ENCODE results near the gene CFAP77. TPM values are rescaled to one million over a fixed set of nuclear protein-coding genes. Genes with fewer than 3 reads are reported as not detected.

The CFAP77 gene
- total and polyA plus RNA-seq, 9 donors, result 0.11 to 13.8 (median 0.47) TPM; not detected in 4

DNA sequence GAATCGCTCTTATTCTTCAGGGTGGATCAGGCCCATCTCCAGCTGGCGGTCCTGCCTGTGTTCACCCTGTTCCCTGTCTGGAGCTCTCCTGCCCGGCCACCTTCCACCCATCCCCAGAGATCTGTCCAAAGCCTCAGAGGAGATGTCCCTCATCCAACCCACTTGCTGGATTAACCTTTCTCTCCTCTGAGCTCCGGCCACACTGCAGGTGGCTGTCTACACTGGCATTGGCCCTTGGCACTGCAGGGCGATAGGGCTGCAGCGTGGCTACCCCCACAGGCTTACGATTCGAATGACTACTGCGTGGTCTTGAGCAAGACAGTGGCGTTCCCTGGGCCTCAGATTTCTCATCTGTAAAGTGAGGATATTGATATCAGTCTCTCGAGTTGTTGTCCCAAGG, 108.6 kb downstream of the CFAP77 start:
- Histone ChIP-seq H3K27ac (no peak overlapping the region), H3K4me3 (no peak overlapping the region), H3K4me1 (ENCODE audit: insufficient read depth) (no peaks in the 10 kb centered on the region), H3K27me3 (no peaks in the 10 kb centered on the region), H3K36me3 (no peaks in the 10 kb centered on the region), H3K9me3 (no peaks in the 10 kb centered on the region)
- no peak for DNase-seq
- intact Hi-C loops (cut with DNase I), result no loop called here
- no peak for TF ChIP-seq POLR2A (IDR thresholded peaks at IDR 0.05)
- TF ChIP-seq EP300 (IDR thresholded peaks at IDR 0.05), result no peak
- TF ChIP-seq, protein P1, sequence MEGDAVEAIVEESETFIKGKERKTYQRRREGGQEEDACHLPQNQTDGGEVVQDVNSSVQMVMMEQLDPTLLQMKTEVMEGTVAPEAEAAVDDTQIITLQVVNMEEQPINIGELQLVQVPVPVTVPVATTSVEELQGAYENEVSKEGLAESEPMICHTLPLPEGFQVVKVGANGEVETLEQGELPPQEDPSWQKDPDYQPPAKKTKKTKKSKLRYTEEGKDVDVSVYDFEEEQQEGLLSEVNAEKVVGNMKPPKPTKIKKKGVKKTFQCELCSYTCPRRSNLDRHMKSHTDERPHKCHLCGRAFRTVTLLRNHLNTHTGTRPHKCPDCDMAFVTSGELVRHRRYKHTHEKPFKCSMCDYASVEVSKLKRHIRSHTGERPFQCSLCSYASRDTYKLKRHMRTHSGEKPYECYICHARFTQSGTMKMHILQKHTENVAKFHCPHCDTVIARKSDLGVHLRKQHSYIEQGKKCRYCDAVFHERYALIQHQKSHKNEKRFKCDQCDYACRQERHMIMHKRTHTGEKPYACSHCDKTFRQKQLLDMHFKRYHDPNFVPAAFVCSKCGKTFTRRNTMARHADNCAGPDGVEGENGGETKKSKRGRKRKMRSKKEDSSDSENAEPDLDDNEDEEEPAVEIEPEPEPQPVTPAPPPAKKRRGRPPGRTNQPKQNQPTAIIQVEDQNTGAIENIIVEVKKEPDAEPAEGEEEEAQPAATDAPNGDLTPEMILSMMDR (IDR thresholded peaks at IDR 0.05), result no peak
- 75 to 89% (median 79%) methylated on average over 11 of the region's 11 CpGs for WGBS, 3 donors

DNA sequence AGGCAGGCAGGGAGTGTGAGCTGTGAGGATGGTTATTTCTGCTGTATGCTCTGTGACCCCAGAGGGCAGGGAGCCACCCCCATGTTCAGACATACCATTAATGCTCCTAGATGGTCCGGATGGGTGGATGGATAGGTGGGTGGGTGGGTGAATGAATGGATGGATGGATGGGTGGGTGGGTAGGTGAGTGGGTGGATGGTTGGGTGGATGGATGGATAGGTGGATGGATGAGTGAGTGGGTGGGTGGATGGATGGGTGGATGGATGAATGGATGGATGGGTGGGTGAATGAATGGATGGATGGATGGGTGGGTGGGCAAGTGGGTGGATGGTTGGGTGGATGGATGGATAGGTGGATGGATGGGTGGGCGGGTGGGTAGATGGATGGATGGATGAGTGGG, 109.0 kb downstream of the CFAP77 start:
- 61 to 73% (median 67%) methylated on average over 2 of the region's 2 CpGs for whole genome bisulfite sequencing, 3 donors
- TF ChIP-seq POLR2A (IDR thresholded peaks at IDR 0.05) (no peak), EP300 (IDR thresholded peaks at IDR 0.05) (no peak)
- TF ChIP-seq, protein P1 (IDR thresholded peaks at IDR 0.05), result no peak
- Histone ChIP-seq H3K9me3 (no peaks in the 10 kb centered on the region), H3K4me1 (ENCODE audit: insufficient read depth) (no peaks in the 10 kb centered on the region), H3K36me3 (no peaks in the 10 kb centered on the region), H3K27ac (no peak overlapping the region), H3K27me3 (no peaks in the 10 kb centered on the region), H3K4me3 (no peak overlapping the region)
- intact Hi-C loops (cut with DNase I), result no loop called here
- no peak for DNase-seq

DNA sequence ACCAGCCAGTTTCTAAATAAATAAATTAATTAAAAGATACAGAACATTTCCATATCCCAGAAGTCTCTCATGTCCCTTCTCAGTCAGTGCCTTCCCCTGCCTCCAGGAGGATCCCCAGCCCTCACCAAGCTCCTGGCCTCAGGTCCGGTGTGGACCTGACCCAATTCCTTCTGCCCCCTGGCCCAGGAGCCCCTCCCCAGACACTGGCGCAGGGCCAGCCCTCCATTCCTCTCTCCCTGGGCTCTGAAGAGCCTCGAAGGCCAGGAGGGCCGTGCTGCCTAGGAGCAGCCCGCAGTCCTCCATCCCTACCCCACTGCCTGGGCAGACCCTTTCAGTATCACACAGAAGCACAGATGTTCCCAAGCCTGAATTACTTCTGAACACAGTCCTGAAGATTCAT, 110.6 kb downstream of the CFAP77 start:
- no peaks in the 10 kb centered on the region for H3K4me1 ChIP-seq (ENCODE audit: insufficient read depth)
- intact Hi-C loops (cut with DNase I), result no loop called here
- H3K27ac ChIP-seq, result no peak overlapping the region
- 55 to 67% (median 58%) methylated on average over 5 of the region's 5 CpGs for WGBS, 3 donors
- H3K27me3 ChIP-seq, result no peaks in the 10 kb centered on the region
- H3K36me3 ChIP-seq, result no peaks in the 10 kb centered on the region
- DNase-seq, result no peak
- H3K9me3 ChIP-seq, result no peaks in the 10 kb centered on the region
- TF ChIP-seq POLR2A (IDR thresholded peaks at IDR 0.05) (no peak), EP300 (IDR thresholded peaks at IDR 0.05) (no peak)
- TF ChIP-seq, protein P1 (IDR thresholded peaks at IDR 0.05), result no peak
- no peak overlapping the region for H3K4me3 ChIP-seq

DNA sequence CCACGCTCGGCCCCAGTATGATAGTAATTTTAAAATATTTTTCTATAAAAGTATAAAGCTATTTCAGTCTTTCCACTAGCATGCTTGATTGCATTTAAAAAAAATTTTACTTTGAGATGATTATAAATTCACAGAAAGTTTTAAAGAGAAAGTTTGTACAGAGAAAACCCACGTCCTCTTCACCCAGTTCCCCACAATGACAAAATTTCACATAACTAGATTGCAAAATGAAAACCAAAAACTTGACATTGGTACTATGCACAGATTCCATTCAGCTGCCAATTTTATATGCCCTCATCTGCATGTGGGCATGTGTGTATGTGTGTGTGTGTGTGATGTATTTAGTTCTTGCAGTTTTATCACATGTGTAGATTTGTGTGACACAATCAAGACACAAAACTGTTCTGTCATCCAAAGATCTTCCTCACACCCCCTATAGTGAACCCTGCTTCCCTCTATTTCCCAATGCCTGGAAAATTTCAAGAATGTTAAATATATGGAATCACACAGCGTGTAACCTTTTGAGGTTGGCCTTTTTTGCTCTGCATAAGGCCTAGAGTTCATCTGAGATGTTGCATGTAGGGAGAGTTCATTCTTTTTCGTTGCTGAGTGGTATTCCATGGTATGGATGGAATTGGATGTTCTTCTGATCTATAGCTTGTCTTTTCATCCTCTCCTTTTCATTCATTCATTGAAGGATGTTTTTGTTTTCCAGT, 115.5 kb downstream of the CFAP77 start:
- DNase-seq, result no peak
- WGBS, 3 donors, result 83 to 88% (median 85%) methylated on average over 5 of the region's 5 CpGs
- no peak for TF ChIP-seq EP300 (IDR thresholded peaks at IDR 0.05)
- TF ChIP-seq, protein P1 (IDR thresholded peaks at IDR 0.05), result no peak
- TF ChIP-seq POLR2A (IDR thresholded peaks at IDR 0.05), result no peak
- no peaks in the 10 kb centered on the region for H3K36me3 ChIP-seq
- no peaks in the 10 kb centered on the region for H3K27me3 ChIP-seq
- no peak overlapping the region for H3K27ac ChIP-seq
- intact Hi-C loops (cut with DNase I), result no loop called here
- no peaks in the 10 kb centered on the region for H3K9me3 ChIP-seq
- H3K4me1 ChIP-seq (ENCODE audit: insufficient read depth), result no peaks in the 10 kb centered on the region
- H3K4me3 ChIP-seq, result no peak overlapping the region
